GM19438 (cell line): ENCODE measurements around the gene TRMT61A.

Experiments used
- ATAC-seq: cut with Tn5 transposase; IDR thresholded peaks from one replicate; pipeline ENCODE4 v1.9.1; 2021; ENCODE audit warnings: low read depth; ENCODE audit not compliant: unreplicated experiment

The TRMT61A gene

GRCh38 chr14:103545915-103546651 lies 17.1 kb downstream of the TRMT61A start:
- no peak for ATAC-seq

GRCh38 chr14:103546652-103547454 lies 17.9 kb downstream of the TRMT61A start:
- ATAC-seq = no peak

GRCh38 chr14:103547455-103547940 lies 18.5 kb downstream of the TRMT61A start:
- ATAC-seq = no peak

DNA sequence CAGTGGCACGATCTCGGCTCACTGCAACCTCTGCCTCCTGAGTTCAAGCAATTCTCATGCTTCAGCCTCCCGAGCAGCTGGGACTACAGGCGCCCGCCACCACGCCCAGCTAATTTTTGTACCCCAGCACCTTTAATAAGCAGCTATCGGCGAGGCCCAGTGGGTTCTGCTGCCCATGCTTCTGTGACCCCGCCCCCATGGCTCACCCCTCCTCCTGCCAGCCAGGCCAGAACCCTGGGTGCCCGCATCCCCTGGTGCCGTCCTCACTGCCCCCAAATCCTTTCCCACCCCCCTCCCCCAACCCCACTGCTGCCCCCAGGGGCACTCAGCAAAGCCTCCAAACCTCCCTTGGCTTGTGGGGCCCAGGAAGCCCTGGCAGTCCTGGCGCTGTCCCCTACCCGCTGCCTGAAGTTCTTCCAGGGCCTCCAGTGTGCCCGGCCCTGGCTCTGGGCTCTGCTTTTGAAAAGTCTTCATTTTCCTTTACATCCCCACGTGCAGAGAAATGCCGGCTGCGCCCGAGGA lies 19.0 kb downstream of the TRMT61A start:
- ATAC-seq = no peak

- no peak for ATAC-seq
Observed at GRCh38 chr14:103548463-103549351, 19.7 kb downstream of the TRMT61A start.

DNA sequence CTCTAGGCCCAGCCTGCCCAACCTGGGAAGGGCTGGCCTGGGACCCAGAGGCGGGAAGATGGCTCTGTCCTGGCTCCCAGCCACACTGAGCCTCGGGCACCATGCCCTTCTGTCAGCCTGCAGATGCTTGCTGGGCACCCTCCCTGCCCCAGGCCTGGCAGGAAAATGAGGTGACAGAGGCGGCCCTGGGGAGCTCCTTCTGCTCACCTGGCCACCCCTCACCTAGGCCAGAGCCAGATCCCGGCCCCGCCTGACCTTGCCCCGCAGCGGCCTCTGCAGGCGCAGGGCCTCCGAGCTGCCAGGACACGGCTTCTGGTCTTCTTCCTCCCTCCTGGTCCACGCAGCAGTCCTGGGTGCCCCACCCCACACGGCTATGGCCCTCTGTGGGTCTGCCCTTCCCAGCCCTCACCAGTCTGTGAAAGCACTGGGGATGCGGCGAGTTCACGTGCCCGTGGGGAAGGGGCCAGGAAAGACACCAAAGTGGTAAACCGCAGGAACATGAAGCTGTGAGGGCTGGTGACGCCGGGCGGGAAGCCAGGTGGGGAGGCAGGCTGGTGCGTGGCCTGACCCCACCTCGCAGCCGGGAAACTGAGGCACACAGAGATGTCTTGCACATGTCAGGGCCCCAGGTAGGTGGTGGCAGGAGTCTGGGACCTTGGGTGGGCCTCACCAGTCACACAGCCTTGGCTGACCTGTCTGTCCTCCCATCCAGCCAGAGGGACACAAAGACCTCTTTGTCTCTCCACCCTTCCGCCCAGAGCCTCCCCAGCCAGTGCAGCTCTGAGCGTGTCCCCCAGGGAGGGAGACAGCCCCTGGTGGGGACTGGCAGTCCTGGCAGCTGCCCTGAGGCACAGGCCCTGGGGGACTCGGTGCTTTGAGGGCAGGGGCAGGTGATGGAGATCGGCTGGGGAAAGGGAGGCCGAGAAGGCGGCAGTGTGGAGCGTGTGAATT lies 20.6 kb downstream of the TRMT61A start:
- ATAC-seq = no peak

- no peak for ATAC-seq
Observed at GRCh38 chr14:103550451-103551337, 21.7 kb downstream of the TRMT61A start.

DNA sequence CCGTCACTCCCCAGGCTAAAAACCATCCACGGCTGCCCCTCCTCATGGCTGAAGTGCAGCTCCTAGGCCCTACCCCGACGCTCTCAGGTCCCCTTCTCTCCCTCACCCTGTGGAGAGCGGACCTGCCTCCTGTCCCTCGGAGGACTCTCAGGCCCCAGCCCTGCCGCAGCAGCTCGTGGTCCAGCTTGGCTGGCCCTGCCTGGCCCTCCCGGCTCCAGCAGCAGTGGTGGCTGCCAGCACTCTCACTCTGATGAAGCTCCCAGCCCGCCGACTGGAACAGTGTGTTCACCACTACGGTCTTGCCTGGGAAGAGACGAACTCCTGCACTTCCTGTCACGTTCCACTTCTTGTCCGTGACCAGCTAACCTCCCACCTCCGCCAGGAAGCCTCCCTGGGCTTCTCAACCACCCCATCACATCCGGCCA lies 22.4 kb downstream of the TRMT61A start:
- ATAC-seq = no peak

DNA sequence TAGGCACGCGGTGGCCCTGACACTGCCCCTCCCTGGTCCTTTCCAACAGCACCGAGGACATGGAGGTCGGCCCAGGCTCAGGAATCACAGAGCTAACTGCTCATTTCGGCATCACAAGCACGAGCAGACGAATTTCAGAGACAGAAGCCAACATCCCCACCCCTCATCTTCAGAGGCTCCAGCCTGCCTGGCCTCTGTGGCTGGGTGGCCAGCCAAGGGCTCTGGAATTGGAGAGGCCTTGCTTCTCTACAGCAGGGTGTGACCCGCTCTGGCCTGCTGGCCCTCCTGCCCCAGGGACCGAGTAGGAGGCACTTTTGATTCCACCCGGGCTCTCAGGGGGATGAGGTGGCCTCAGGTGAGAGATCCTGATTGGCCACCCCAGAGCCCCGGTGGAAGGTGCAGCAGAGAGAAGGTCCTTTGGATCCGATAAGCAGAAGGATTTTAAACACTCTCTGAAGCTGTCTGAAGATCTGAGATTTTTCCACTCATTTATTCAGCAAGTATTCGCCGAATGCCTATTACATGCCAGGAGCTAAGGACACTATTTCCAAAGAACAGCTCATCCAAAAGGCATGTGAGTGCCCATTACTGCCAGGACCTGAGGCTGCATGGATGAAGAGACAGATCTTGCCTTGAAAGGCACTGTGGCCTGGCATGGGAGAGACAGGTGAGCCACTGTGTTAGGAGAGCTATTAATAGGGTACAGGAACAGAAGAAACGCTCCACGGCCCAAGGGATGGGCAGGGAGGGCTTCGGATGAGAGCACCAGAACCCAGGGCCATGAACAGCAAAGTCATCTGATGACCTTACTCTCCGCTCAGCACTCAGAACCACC lies 23.2 kb downstream of the TRMT61A start:
- no peak for ATAC-seq

DNA sequence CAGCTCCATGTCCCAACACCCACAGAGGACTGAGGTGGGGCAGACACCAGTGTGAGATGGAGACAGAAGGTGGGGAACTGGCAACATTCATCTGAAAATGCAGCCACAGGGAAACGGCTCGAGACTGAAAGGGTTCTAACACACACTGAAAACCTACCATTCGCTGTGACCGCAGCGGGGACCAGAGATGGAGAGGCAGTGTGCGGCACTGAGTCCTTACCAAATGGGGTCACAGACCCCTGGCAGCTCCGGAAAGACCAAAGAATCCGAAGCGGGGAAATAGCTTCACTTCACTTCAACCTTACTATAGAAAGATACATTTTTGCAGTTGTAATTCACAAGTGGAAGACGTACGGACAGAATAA lies 23.8 kb downstream of the TRMT61A start:
- ATAC-seq = no peak

DNA sequence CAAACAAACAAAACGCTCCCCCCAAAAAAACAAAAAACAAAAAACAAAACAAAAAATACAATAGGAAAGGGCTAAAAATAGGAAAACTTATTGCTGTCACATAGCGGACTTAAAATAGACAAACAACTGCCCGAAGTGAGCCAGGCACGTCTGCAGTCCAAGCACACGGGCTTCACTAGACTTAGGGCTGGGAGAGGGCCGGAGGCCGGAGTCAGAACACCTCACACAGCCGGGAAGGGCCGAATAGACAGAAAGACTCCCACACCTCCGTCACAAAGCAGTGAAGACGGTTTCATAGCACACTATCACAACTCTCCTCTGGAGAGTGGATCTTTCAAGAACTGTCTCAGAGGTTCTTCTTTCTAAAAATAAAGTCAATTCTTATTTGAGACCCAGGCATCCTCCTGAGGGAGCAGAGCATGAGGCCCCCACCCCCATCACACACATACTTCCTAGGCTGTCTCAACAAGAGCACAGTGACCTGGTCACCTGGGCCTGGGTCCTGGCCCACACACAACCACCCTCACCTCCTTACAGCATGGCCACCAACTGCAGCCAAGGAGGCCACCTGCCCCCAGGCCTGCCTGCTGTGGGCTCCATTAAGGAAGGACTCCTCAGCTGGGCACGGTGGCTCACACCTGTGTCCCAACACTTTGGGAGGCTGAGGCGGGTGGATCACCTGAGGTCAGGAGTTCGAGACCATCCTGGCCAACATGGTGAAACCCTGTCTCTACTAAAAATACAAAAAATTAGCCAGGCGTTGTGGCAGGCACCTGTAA lies 26.8 kb downstream of the TRMT61A start:
- no peak for ATAC-seq

DNA sequence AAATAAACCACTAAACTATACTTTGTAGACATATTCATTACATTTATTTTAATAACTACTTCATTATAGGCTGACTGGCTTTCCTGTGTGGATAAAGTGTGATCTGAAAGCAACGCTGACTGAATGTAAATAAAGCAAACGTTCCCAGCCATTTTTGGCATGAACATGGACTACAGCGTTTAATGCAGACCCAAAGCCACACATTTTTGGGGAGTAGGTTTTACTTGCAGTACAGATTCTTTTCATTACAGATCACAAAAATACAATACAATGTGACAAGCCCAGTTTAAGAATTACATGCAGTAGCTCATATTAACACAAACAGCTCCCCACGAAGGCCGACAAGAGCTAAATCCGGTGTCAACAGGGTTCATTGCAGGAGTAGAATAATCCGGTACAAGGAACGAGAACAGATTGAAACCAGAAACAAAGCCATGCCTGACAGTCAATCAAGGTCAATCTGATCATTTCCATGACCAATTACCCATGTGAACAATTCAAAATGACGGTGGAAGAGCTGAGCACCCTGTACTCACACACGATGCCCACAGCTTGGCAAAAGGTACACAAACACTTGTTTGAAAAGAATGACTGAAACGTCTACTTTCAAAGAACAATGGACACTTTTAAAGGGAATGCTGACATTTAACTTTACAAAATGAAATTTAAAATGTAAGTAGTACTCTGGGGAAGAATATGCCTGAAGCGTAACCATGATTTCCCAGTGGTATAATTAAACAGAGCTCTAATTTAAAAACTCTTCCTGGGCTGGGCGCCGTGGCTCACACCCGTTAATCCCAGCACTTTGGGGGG lies 28.2 kb downstream of the TRMT61A start:
- no peak for ATAC-seq

GRCh38 chr14:103558071-103558882 lies 29.3 kb downstream of the TRMT61A start:
- no peak for ATAC-seq

GRCh38 chr14:103559766-103560165 lies 30.8 kb downstream of the TRMT61A start:
- ATAC-seq = no peak

GRCh38 chr14:103560691-103561090 lies 31.7 kb downstream of the TRMT61A start:
- ATAC-seq = no peak
